ENCODE measurements around the gene MYCL.

DNA sequence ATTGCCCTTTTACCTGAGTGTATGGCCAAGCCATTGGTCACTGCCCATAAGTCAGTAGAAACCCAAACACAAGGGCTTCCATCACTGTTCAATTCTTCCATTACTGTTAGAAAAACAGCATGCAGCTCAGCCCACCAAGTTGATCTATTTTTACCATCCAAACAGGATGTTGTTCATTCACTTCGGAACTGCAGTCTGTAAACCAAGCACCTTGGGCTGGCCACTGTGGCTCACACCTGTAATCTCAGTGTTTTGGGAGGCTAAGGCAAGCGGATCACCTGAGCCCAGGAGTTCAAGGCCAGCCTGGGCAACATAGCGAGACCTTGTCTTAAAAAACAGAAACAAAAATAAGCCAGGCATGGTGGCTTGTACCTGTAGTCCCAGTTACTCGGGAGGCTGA is 44.5 kb upstream of the MYCL start:
- TF ChIP-seq, protein P1, sequence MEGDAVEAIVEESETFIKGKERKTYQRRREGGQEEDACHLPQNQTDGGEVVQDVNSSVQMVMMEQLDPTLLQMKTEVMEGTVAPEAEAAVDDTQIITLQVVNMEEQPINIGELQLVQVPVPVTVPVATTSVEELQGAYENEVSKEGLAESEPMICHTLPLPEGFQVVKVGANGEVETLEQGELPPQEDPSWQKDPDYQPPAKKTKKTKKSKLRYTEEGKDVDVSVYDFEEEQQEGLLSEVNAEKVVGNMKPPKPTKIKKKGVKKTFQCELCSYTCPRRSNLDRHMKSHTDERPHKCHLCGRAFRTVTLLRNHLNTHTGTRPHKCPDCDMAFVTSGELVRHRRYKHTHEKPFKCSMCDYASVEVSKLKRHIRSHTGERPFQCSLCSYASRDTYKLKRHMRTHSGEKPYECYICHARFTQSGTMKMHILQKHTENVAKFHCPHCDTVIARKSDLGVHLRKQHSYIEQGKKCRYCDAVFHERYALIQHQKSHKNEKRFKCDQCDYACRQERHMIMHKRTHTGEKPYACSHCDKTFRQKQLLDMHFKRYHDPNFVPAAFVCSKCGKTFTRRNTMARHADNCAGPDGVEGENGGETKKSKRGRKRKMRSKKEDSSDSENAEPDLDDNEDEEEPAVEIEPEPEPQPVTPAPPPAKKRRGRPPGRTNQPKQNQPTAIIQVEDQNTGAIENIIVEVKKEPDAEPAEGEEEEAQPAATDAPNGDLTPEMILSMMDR (IDR thresholded peaks at IDR 0.05; ENCODE audit: insufficient read depth, low read depth, low read length) = no peak
- TF ChIP-seq EZH2 (IDR thresholded peaks at IDR 0.05; ENCODE audit: insufficient read depth, low read length) = no peak
